Peyer's patch (tissue), 4 donors: ENCODE results near the gene SNX6. TPM values are rescaled to one million over a fixed set of nuclear protein-coding genes. Genes with fewer than 3 reads are reported as not detected.
A peak's percentile ranks its signal among the peaks of the same experiment; 100 is the strongest.

Source experiments
- DNase-seq, 3 donors: peaks; one replicate each; pipeline ENCODE4 v3.0.0-alpha.2; 2017 to 2019
- H3K27ac ChIP-seq, 4 donors: fragments of 200-600 bp; sonication (generic); one replicate each; pipeline ENCODE4 v1.5.1; 2016 to 2019
- H3K27me3 ChIP-seq, 2 donors: fragments of 200-600 bp; sonication (generic); one replicate each; pipeline ENCODE4 v1.5.1; 2019
- H3K36me3 ChIP-seq, 3 donors: fragments of 200-600 bp; sonication (generic); one replicate each; pipeline ENCODE4 v1.5.1; 2016 to 2019
- H3K4me1 ChIP-seq, 4 donors: fragments of 200-600 bp; sonication (generic); one replicate each; pipeline ENCODE4 v1.5.1; 2016 to 2019
- H3K4me3 ChIP-seq, 4 donors: fragments of 200-600 bp; sonication (generic); 1 replicate in 3 of 4; 2 replicates in 1 of 4; pipeline ENCODE4 v1.5.1; 2016 to 2019; ENCODE audit warnings: mild to moderate bottlenecking in 1 of 4
- H3K9me3 ChIP-seq, 4 donors: fragments of 200-600 bp; sonication (generic); one replicate each; pipeline ENCODE4 v1.5.1; 2016 to 2019; ENCODE audit warnings: mild to moderate bottlenecking in 1 of 4
- CTCF ChIP-seq, 6 experiments: fragments of 450-650 bp in 4 of 6; fragments of 200-600 bp in 2 of 6; sonication (generic) in 1 of 6; IDR thresholded peaks; one replicate each; pipeline ENCODE4 v1.5.1; 2017 to 2019; ENCODE audit warnings: antibody characterized with exemption in 6 of 6, mild to moderate bottlenecking in 3 of 6, moderate library complexity in 1 of 6
- POLR2A ChIP-seq, 2 donors: fragments of 450-650 bp; IDR thresholded peaks; one replicate each; pipeline ENCODE4 v1.5.1; 2017; ENCODE audit warnings: antibody characterized with exemption in 2 of 2, mild to moderate bottlenecking in 2 of 2, moderate library complexity in 2 of 2
- total RNA-seq, 4 donors: library from RNA; depleted of rRNA; stranded (reverse); fragments of >200 nt; gene quantifications; one replicate each; pipeline ENCODE4 v1.1.0, GENCODE V29; 2016

SNX6 gene
- total RNA-seq, 4 donors from 2014 or later: 46.8 to 90.2 (median 64.9) TPM

- DNase-seq: no peak
- no peak overlapping the region for H3K27ac ChIP-seq
- TF ChIP-seq POLR2A (IDR thresholded peaks at IDR 0.05) (no peak), CTCF (IDR thresholded peaks at IDR 0.05) (no peak)
Measured at GRCh38 chr14:34632411-34632978, 2.5 kb upstream of the SNX6 start.

GRCh38 chr14:34629344-34629656 lies 648 bp downstream of the SNX6 start:
- Histone ChIP-seq H3K27ac (peak overlapping the region; percentile 86 to 98 (median 94)), H3K4me1 (peaks cover 0 to 8% (median 0%) of the 10 kb centered on the region in 4 donors), H3K4me3 (peak overlapping the region; percentile 74 to 100 (median 95)), H3K36me3 (peaks cover 0 to 16% (median 0%) of the 10 kb centered on the region in 3 donors), H3K9me3 (no peaks in the 10 kb centered on the region), H3K27me3 (no peaks in the 10 kb centered on the region)
- TF ChIP-seq POLR2A (IDR thresholded peaks at IDR 0.05) (no peak), CTCF (IDR thresholded peaks at IDR 0.05) (no peak)
- no peak for DNase-seq

More at GRCh38 chr14:34632411-34632978, 2.5 kb upstream of the SNX6 start:
- no peaks in the 10 kb centered on the region for H3K27me3 ChIP-seq
- no peaks in the 10 kb centered on the region for H3K36me3 ChIP-seq
- H3K4me3 ChIP-seq: no peak overlapping the region
- H3K9me3 ChIP-seq: no peaks in the 10 kb centered on the region
- H3K4me1 ChIP-seq: peaks cover 0 to 8% (median 0%) of the 10 kb centered on the region in 4 donors

GRCh38 chr14:34628681-34629135 lies 1.2 kb downstream of the SNX6 start:
- Histone ChIP-seq H3K36me3 (peaks cover 0 to 16% (median 0%) of the 10 kb centered on the region in 3 donors), H3K9me3 (no peaks in the 10 kb centered on the region), H3K4me1 (peaks cover 0 to 8% (median 0%) of the 10 kb centered on the region in 4 donors), H3K4me3 (peak overlapping the region; percentile 74 to 100 (median 95)), H3K27ac (peak overlapping the region in 1 of 4 donors; percentile 92), H3K27me3 (no peaks in the 10 kb centered on the region)
- TF ChIP-seq CTCF (IDR thresholded peaks at IDR 0.05) (no peak), POLR2A (IDR thresholded peaks at IDR 0.05) (no peak)
- peak in 1 of 3 donors; percentile 50 for DNase-seq

GRCh38 chr14:34623506-34623905 lies 6.4 kb downstream of the SNX6 start:
- Histone ChIP-seq H3K4me1 (peaks cover 0 to 15% (median 0%) of the 10 kb centered on the region in 4 donors), H3K36me3 (peaks cover 0 to 32% (median 0%) of the 10 kb centered on the region in 3 donors)
- DNase-seq: no peak

GRCh38 chr14:34620839-34621238 lies 9.1 kb downstream of the SNX6 start:
- no peak for DNase-seq
- H3K4me1 ChIP-seq: peaks cover 0 to 13% (median 0%) of the 10 kb centered on the region in 4 donors
- no peak overlapping the region for H3K27ac ChIP-seq

More at GRCh38 chr14:34623506-34623905, 6.4 kb downstream of the SNX6 start:
- no peak overlapping the region for H3K27ac ChIP-seq
- no peaks in the 10 kb centered on the region for H3K9me3 ChIP-seq
- no peak for TF ChIP-seq CTCF (IDR thresholded peaks at IDR 0.05)
- TF ChIP-seq POLR2A (IDR thresholded peaks at IDR 0.05): no peak
- H3K4me3 ChIP-seq: no peak overlapping the region
- no peaks in the 10 kb centered on the region for H3K27me3 ChIP-seq

More at GRCh38 chr14:34620839-34621238, 9.1 kb downstream of the SNX6 start:
- no peak overlapping the region for H3K4me3 ChIP-seq
- no peaks in the 10 kb centered on the region for H3K9me3 ChIP-seq
- peaks cover 0 to 46% (median 0%) of the 10 kb centered on the region in 3 donors for H3K36me3 ChIP-seq
- TF ChIP-seq CTCF (IDR thresholded peaks at IDR 0.05) (no peak), POLR2A (IDR thresholded peaks at IDR 0.05) (no peak)
- no peaks in the 10 kb centered on the region for H3K27me3 ChIP-seq
